ES-I3 (cell line): ENCODE data around the gene C10orf71.

Experiments
- H3K36me3 ChIP-seq: 2 replicates; pipeline ENCODE4 v1.6.1; 2013; ENCODE audit warnings: mild to moderate bottlenecking, low read length, control low read depth, moderate library complexity; ENCODE audit not compliant: insufficient read depth
- H3K4me1 ChIP-seq: 2 replicates; pipeline ENCODE4 v1.6.1; 2013; ENCODE audit warnings: mild to moderate bottlenecking, control low read depth, low read length; ENCODE audit not compliant: insufficient read depth
- H3K9ac ChIP-seq: 2 replicates; pipeline ENCODE4 v1.6.1; 2013; ENCODE audit warnings: low read depth, mild to moderate bottlenecking, low read length, moderate library complexity
- H3K9me3 ChIP-seq: 2 replicates; pipeline ENCODE4 v1.6.1; 2013; ENCODE audit warnings: mild to moderate bottlenecking, low read length, moderate library complexity; ENCODE audit not compliant: control insufficient read depth, insufficient read depth

Gene C10orf71

DNA sequence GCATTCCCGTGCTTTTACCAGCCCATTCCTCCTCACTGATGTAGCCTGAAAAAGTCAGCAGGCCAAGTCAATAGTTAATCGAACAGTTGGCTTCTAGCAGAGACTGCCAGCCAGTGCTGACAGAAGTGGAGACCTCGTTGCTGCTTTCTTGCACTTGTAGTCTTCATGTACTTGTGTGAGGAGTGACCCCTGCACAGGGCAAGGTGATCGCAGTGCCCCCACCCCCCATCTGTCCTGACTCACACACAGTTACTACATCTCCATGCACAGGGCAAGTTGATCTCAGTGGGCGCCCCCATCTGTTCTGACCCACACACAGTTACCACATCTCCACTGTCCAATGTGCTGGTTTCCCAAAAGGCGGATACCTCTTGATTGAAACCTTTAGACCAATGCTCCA is 34.2 kb downstream of the C10orf71 start:
- Histone ChIP-seq H3K4me1 (no peaks in the 10 kb centered on the region), H3K36me3 (no peaks in the 10 kb centered on the region)

DNA sequence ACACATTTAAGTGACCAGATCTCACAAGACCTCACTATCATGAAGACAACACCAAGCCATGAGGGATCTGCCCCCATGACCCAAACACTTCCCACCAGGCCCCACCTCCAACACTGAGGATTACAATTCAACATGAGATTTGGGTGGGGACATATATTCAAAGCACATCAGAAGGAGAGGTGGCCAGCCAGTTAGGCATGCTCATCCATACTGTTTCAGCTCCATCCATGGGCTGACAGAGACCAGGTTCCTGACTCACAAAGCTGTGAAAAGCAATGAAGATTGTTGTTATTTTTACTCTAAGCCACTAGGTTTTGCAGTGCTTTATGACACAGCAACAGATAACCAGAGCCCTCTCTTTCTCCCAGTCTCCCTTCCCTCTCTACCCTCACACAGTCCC is 36.0 kb downstream of the C10orf71 start:
- Histone ChIP-seq H3K9me3 (no peaks in the 10 kb centered on the region), H3K9ac (no peak overlapping the region), H3K4me1 (no peaks in the 10 kb centered on the region), H3K36me3 (no peaks in the 10 kb centered on the region)

More for the DNA sequence above, 34.2 kb downstream of the C10orf71 start:
- Histone ChIP-seq H3K9ac (no peak overlapping the region), H3K9me3 (no peaks in the 10 kb centered on the region)

DNA sequence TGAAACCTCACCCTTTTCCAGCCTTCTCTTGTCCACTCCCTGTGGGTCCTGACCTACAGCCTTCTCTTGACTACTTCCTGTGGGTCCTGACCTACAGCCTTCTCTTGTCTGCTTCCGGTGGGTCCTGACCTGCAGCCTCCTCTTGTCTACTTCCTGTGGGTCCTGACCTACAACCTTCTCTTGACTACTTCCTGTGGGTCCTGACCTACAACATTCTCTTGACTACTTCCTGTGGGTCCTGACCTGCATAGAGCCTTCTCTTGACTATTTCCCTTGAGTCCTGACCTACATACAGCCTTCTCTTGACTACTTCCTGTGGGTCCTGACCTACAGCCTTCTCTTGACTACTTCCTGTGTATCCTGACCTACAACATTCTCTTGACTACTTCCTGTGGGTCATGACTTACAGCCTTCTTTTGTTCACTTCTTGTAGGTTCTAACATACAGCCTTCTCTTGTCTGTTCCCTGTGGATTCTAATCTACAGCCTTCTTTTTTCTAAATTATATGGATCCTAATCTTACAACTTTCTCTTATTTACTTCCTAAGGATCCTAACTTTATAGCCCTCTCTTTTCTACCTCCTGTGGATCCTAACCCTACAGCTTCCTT is 36.5 kb downstream of the C10orf71 start:
- H3K9me3 ChIP-seq = no peaks in the 10 kb centered on the region
- no peaks in the 10 kb centered on the region for H3K4me1 ChIP-seq
- H3K36me3 ChIP-seq = no peaks in the 10 kb centered on the region
- no peak overlapping the region for H3K9ac ChIP-seq

GRCh38 chr10:49338604-49339003 is 39.6 kb downstream of the C10orf71 start:
- H3K9ac ChIP-seq = no peak overlapping the region
- H3K4me1 ChIP-seq = no peaks in the 10 kb centered on the region
- no peaks in the 10 kb centered on the region for H3K9me3 ChIP-seq
- no peaks in the 10 kb centered on the region for H3K36me3 ChIP-seq

DNA sequence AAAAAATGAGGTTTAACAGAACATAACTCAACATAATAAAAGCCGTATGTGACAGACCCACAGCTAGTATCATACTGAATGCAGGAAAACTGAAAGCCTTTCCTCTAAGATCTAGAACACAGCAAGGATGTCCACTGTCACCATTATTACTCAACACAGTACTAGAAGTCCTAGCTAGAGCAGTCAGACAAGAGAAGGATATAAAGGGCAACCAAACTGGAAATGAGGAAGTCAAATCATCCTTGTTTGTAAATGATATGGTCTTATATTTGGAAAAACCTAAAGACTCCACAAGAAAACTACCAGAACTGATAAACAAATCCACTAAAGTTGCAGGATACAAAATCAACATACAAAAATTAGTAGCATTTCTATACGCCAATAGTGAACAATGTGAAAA is 45.9 kb downstream of the C10orf71 start:
- H3K4me1 ChIP-seq = no peaks in the 10 kb centered on the region
- no peaks in the 10 kb centered on the region for H3K36me3 ChIP-seq
- H3K9ac ChIP-seq = no peak overlapping the region
- H3K9me3 ChIP-seq = no peaks in the 10 kb centered on the region

DNA sequence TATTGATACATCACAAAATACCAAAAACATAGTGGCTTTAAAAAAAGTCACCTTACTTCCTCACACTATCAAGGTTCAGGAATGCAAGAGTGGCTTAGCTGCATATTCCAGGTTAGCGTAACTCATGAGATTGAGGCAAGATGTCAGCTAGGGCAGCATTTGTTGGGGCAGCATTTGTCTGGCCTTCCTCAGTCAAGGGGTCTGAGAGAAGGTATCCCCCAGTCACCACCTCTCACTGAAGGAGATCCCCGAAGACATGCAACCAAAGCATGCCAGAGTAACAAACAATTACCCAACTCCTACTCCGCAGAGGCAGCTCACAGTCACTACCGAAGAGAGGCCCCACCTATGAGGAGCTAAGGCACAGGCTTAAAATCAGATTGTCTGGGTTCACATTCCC is 48.4 kb downstream of the C10orf71 start:
- Histone ChIP-seq H3K4me1 (no peaks in the 10 kb centered on the region), H3K36me3 (no peaks in the 10 kb centered on the region), H3K9ac (no peak overlapping the region), H3K9me3 (no peaks in the 10 kb centered on the region)

- no peaks in the 10 kb centered on the region for H3K36me3 ChIP-seq
- H3K9me3 ChIP-seq = no peaks in the 10 kb centered on the region
- H3K4me1 ChIP-seq = no peaks in the 10 kb centered on the region
- no peak overlapping the region for H3K9ac ChIP-seq
These were observed 48.9 kb downstream of the C10orf71 start for GRCh38 chr10:49347827-49348226.

DNA sequence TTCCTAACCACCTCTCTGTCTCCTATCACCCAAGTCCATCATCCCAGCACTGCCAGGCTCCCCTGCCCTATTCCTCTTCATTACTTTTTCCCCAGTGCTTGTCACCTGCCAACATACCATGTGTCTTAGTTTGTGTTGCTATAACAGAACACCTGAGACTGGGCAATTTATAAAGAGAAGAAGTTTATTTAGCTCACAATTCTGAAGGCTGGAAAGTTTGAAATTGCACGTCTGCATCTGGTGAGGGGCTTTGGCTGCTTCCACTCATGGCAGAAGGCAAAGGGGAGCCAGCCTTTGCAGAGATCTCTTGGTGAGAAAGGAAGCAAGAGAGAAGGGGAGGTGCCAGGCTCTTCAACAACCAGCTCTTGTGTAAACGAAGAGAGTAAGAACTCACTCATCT is 49.6 kb downstream of the C10orf71 start:
- Histone ChIP-seq H3K4me1 (no peaks in the 10 kb centered on the region), H3K9me3 (no peaks in the 10 kb centered on the region), H3K9ac (no peak overlapping the region), H3K36me3 (no peaks in the 10 kb centered on the region)

- Histone ChIP-seq H3K9ac (no peak overlapping the region), H3K4me1 (no peaks in the 10 kb centered on the region), H3K9me3 (no peaks in the 10 kb centered on the region), H3K36me3 (no peaks in the 10 kb centered on the region)
These were observed 50.4 kb downstream of the C10orf71 start for GRCh38 chr10:49349390-49349789.

GRCh38 chr10:49350138-49350537 is 51.2 kb downstream of the C10orf71 start:
- no peaks in the 10 kb centered on the region for H3K9me3 ChIP-seq
- no peaks in the 10 kb centered on the region for H3K4me1 ChIP-seq
- no peak overlapping the region for H3K9ac ChIP-seq
- H3K36me3 ChIP-seq = no peaks in the 10 kb centered on the region

- Histone ChIP-seq H3K9ac (no peak overlapping the region), H3K36me3 (no peaks in the 10 kb centered on the region), H3K9me3 (no peaks in the 10 kb centered on the region), H3K4me1 (no peaks in the 10 kb centered on the region)
These were observed 52.0 kb downstream of the C10orf71 start for GRCh38 chr10:49350846-49351532.

- no peak overlapping the region for H3K9ac ChIP-seq
- H3K36me3 ChIP-seq = no peaks in the 10 kb centered on the region
- no peaks in the 10 kb centered on the region for H3K4me1 ChIP-seq
- no peaks in the 10 kb centered on the region for H3K9me3 ChIP-seq
These were observed 52.7 kb downstream of the C10orf71 start for GRCh38 chr10:49351669-49352068.

DNA sequence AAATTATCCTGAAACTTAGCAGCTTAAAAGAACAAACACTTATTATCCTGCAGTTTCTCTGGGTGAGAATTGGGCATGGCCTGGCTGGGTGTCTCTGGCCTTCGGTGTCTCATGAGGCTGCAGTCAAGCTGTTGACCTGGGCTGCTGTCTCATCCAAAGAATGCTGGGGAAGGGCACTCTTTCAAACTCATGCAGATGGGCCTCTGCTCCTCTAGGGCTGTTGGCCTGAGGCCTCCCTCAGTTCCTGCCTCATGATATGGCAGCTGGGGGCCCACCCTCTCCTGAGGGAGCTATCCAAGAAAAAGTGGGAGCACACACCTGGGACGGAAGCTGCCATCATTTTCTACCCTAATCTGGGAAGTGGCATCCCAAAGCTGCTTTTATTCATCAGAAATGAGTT is 53.4 kb downstream of the C10orf71 start:
- Histone ChIP-seq H3K9ac (no peak overlapping the region), H3K4me1 (no peaks in the 10 kb centered on the region), H3K36me3 (no peaks in the 10 kb centered on the region), H3K9me3 (no peaks in the 10 kb centered on the region)

DNA sequence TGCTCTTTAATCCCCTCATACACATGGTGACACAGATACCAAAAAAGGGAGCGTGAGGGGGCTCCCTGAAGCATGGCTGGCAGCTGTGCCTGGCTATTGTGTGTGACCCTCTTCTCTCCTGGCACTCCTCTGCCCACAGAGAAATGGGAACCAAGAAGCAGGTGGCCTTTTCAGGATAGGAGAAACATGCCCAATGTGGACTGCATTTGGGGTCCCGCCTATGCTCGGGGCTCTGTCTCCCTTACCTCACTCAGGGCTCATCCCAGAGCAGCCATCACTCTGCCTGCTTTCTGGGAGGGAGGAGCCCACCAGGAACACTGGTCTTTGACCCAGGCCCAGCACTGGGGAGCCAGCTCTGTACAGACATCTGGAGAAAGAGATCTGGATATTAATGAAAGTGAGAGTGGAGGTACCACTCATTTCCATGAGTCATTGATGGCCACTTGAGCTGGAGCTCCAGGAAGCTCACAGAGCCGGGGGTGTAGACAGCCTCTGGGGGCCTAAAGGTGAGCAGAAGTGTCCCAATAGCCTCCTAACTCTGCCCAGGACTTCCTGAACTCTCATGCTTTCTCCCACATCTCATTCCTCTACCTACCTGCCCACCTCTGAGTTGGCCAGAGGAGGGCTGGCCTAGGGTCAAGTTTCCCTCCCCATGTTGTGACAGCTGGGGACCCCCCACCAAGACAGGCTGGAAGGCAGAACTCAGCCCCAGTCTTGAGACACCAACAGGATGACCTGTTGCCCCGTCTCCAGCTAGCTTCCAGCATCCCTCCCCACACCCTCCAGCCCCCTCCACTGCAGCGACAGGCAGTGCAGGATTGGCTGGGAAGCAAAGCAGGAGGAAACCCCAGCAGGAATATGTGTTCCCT is 54.3 kb downstream of the C10orf71 start:
- H3K9ac ChIP-seq = no peak overlapping the region
- H3K9me3 ChIP-seq = no peaks in the 10 kb centered on the region
- H3K36me3 ChIP-seq = no peaks in the 10 kb centered on the region
- no peaks in the 10 kb centered on the region for H3K4me1 ChIP-seq
